WI38 (cell line): Measurements from ENCODE around the gene SLC7A14.

ENCODE experiments used
- H3K4me3 ChIP-seq: 2 replicates; pipeline ENCODE4 v1.5.1; 2011; ENCODE audit warnings: low read depth, mild to moderate bottlenecking, control low read depth, low read length
- CTCF ChIP-seq: IDR thresholded peaks from 2 replicates; pipeline ENCODE4 v1.5.1; 2012; ENCODE audit warnings: low read depth, mild to moderate bottlenecking, control low read depth, low read length

The SLC7A14 gene

GRCh38 chr3:170605490-170605889 is 19.6 kb upstream of the SLC7A14 start:
- no peak for TF ChIP-seq CTCF
- no peak overlapping the region for H3K4me3 ChIP-seq

GRCh38 chr3:170603770-170604510 is 18.1 kb upstream of the SLC7A14 start:
- H3K4me3 ChIP-seq, result no peak overlapping the region
- no peak for TF ChIP-seq CTCF

- H3K4me3 ChIP-seq, result no peak overlapping the region
- no peak for TF ChIP-seq CTCF
Observed at GRCh38 chr3:170602556-170602955, 16.7 kb upstream of the SLC7A14 start.

- no peak for TF ChIP-seq CTCF
Observed at GRCh38 chr3:170600005-170600624, 14.2 kb upstream of the SLC7A14 start.

GRCh38 chr3:170599091-170599490 is 13.2 kb upstream of the SLC7A14 start:
- no peak overlapping the region for H3K4me3 ChIP-seq
- TF ChIP-seq CTCF, result no peak

More at GRCh38 chr3:170600005-170600624, 14.2 kb upstream of the SLC7A14 start:
- H3K4me3 ChIP-seq, result no peak overlapping the region

GRCh38 chr3:170598091-170598502 is 12.2 kb upstream of the SLC7A14 start:
- TF ChIP-seq CTCF, result no peak
- no peak overlapping the region for H3K4me3 ChIP-seq

- H3K4me3 ChIP-seq, result no peak overlapping the region
- no peak for TF ChIP-seq CTCF
Observed at GRCh38 chr3:170594528-170594927, 8.7 kb upstream of the SLC7A14 start.
